ENCODE measurements around the gene FHL2.

GRCh38 chr2:105409717-105410116, 10.9 kb upstream of the FHL2 start:
- no peak for TF ChIP-seq CTCF (IDR thresholded peaks at IDR 0.05)
- no peak for TF ChIP-seq POLR2A (IDR thresholded peaks at IDR 0.05)

All from Peyer's patch (tissue), 4 donors.